ENCODE measurements around the gene MAG. TPM values are rescaled to one million over a fixed set of nuclear protein-coding genes. Genes with fewer than 3 reads are reported as not detected.

MAG gene
- total RNA-seq, 1 experiment from 2014 or later = not detected

GRCh38 chr19:35316560-35316959 is 24.6 kb downstream of the MAG start:
- no peak for DNase-seq (ENCODE audit: low spot score)

- no peak for DNase-seq (ENCODE audit: low spot score)
These were observed 25.6 kb downstream of the MAG start for GRCh38 chr19:35317464-35318043.

- peak; percentile 100 for DNase-seq (ENCODE audit: low spot score)
These were observed 26.9 kb downstream of the MAG start for GRCh38 chr19:35318679-35319448.

- DNase-seq (ENCODE audit: low spot score) = no peak
These were observed 28.2 kb downstream of the MAG start for GRCh38 chr19:35320065-35320713.

GRCh38 chr19:35321291-35321690 is 29.3 kb downstream of the MAG start:
- DNase-seq (ENCODE audit: low spot score) = no peak

GRCh38 chr19:35322014-35322413 is 30.1 kb downstream of the MAG start:
- no peak for DNase-seq (ENCODE audit: low spot score)

- no peak for DNase-seq (ENCODE audit: low spot score)
These were observed 35.7 kb downstream of the MAG start for GRCh38 chr19:35327642-35328041.

- DNase-seq (ENCODE audit: low spot score) = no peak
These were observed 36.9 kb downstream of the MAG start, which contains the start of gene CD22 for GRCh38 chr19:35328851-35329285. TSS of gene CD22 (plus strand) at chr19:35329187. CDS start at chr19:35332041, 2,854 bp downstream.

GRCh38 chr19:35329323-35329722 is 37.4 kb downstream of the MAG start:
- no peak for DNase-seq (ENCODE audit: low spot score)

GRCh38 chr19:35330475-35330874 is 38.5 kb downstream of the MAG start:
- DNase-seq (ENCODE audit: low spot score) = no peak

GRCh38 chr19:35331551-35332214 is 39.7 kb downstream of the MAG start:
- no peak for DNase-seq (ENCODE audit: low spot score)

GRCh38 chr19:35332817-35333216 is 40.9 kb downstream of the MAG start:
- DNase-seq (ENCODE audit: low spot score) = no peak

- DNase-seq (ENCODE audit: low spot score) = no peak
These were observed 42.3 kb downstream of the MAG start for GRCh38 chr19:35334144-35334753.

- DNase-seq (ENCODE audit: low spot score) = no peak
These were observed 44.4 kb downstream of the MAG start for GRCh38 chr19:35336166-35336955.

GRCh38 chr19:35337097-35337983 is 45.4 kb downstream of the MAG start:
- no peak for DNase-seq (ENCODE audit: low spot score)

- no peak for DNase-seq (ENCODE audit: low spot score)
These were observed 46.0 kb downstream of the MAG start for GRCh38 chr19:35337984-35338296.

- no peak for DNase-seq (ENCODE audit: low spot score)
These were observed 48.5 kb downstream of the MAG start for GRCh38 chr19:35340431-35340830.

- DNase-seq (ENCODE audit: low spot score) = no peak
These were observed 49.0 kb downstream of the MAG start for GRCh38 chr19:35341006-35341405.

GRCh38 chr19:35341565-35342225 is 49.7 kb downstream of the MAG start:
- no peak for DNase-seq (ENCODE audit: low spot score)

GRCh38 chr19:35342430-35342829 is 50.5 kb downstream of the MAG start:
- no peak for DNase-seq (ENCODE audit: low spot score)
